ENCODE data around the gene C6orf132.

C6orf132 gene

GRCh38 chr6:42142118-42142835 lies at the start of gene C6orf132:
Gene C6orf132 (minus strand): TSS chr6:42142620. CDS start chr6:42142444, 176 bp downstream.
- TF ChIP-seq CTCF (IDR thresholded peaks at IDR 0.05; ENCODE audit: insufficient read depth, missing control alignments), result no peak
- FAIRE-seq (no peak), DNase-seq (ENCODE audit: insufficient read length, low spot score) (no peak)

GRCh38 chr6:42190554-42191183 lies 48.2 kb upstream of the C6orf132 start:
- no peak for TF ChIP-seq CTCF (IDR thresholded peaks at IDR 0.05; ENCODE audit: insufficient read depth, missing control alignments)
- DNase-seq (ENCODE audit: insufficient read length, low spot score) (no peak), FAIRE-seq (no peak)

- DNase-seq (ENCODE audit: insufficient read length, low spot score), result no peak
- FAIRE-seq, result no peak
- TF ChIP-seq CTCF (IDR thresholded peaks at IDR 0.05; ENCODE audit: insufficient read depth, missing control alignments), result no peak
Observed at GRCh38 chr6:42188406-42188805, 46.0 kb upstream of the C6orf132 start.

GRCh38 chr6:42185597-42185996 lies 43.2 kb upstream of the C6orf132 start:
- no peak for TF ChIP-seq CTCF (IDR thresholded peaks at IDR 0.05; ENCODE audit: insufficient read depth, missing control alignments)
- DNase-seq (ENCODE audit: insufficient read length, low spot score), result no peak
- FAIRE-seq, result no peak

- DNase-seq (ENCODE audit: insufficient read length, low spot score) (no peak), FAIRE-seq (no peak)
- TF ChIP-seq CTCF (IDR thresholded peaks at IDR 0.05; ENCODE audit: insufficient read depth, missing control alignments), result no peak
Observed at GRCh38 chr6:42184475-42184874, 42.1 kb upstream of the C6orf132 start.

- no peak for FAIRE-seq
- TF ChIP-seq CTCF (IDR thresholded peaks at IDR 0.05; ENCODE audit: insufficient read depth, missing control alignments), result no peak
- no peak for DNase-seq (ENCODE audit: insufficient read length, low spot score)
Observed at GRCh38 chr6:42182101-42182500, 39.7 kb upstream of the C6orf132 start.

GRCh38 chr6:42179945-42180313 lies 37.5 kb upstream of the C6orf132 start:
- DNase-seq (ENCODE audit: insufficient read length, low spot score), result no peak
- no peak for FAIRE-seq

More at GRCh38 chr6:42179945-42180313, 37.5 kb upstream of the C6orf132 start:
- no peak for TF ChIP-seq CTCF (IDR thresholded peaks at IDR 0.05; ENCODE audit: insufficient read depth, missing control alignments)
